Dedifferentiated amniotic fluid mesenchymal stem cell (primary cell): ENCODE measurements around the gene PPP2R3B.
A peak's percentile ranks its signal among the peaks of the same experiment; 100 is the strongest.
"Not testable (repeated sequence)": the region's sequence is repeated elsewhere in the genome, so short reads cannot be mapped to it uniquely, and the experiment has no call there.

ENCODE experiments used
- DNase-seq: peaks from one replicate; pipeline ENCODE4 v3.0.0-alpha.2; 2016; ENCODE audit errors: extremely low spot score

PPP2R3B gene

DNA sequence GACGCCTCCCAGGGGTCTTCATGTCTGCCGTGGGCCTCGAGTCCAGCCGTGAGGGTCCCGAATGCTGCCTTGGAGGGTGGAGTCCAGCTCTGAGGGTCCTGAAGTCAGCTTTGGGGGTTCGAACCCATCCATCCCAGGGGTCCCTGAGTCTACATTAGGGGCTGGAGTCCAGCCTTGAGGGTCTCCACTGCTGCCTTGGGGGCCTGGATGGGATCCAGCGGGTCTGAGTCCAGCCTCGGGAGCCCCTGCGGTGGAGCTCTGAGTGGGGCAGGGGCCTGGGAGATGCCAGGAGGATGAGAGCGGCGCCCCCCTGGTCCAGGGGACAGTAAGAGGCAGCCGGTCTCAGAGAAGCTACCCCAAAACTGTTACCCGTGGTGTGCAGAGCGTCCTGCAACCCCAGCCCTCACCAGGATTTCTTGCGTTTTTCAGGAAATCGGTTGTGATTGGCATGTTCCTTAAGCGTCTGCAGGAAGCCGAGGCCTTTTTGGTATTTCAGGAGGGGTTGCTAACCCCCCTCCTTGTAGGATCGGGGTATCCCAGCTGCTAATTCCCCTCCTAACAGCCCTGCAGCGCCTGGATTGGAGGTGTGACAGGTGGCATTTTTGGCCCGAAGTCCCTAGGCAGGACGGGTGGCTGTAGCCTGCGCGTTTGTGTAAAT lies 66.5 kb downstream of the PPP2R3B start:
- DNase-seq = no peak

DNA sequence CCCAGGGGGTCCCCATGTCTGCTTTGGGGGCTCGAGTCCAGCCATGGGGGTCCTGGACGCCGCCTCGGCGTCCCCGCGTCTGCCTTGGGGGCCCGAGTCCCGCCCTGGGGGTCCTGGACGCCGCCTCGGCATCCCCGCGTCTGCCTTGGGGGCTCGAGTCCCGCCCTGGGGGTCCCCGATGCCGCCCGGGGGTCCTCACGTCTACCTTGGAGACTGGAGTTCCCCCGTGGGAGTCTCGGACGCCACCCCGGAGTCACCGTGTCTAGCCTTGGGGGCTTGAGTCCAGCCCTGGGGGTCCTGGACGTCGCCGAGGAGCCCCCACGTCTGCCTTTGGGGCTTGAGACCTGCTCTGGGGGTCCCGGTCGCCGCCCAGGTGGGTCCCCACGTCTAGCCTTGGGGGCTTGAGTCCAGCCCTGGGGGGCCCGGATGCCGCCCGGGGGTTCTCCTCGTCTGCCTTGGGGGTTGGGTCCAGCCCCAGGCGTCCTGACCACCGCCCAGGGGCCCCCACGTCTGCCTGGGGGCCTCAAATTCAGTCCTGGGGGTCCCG lies 67.1 kb downstream of the PPP2R3B start:
- no peak for DNase-seq

DNA sequence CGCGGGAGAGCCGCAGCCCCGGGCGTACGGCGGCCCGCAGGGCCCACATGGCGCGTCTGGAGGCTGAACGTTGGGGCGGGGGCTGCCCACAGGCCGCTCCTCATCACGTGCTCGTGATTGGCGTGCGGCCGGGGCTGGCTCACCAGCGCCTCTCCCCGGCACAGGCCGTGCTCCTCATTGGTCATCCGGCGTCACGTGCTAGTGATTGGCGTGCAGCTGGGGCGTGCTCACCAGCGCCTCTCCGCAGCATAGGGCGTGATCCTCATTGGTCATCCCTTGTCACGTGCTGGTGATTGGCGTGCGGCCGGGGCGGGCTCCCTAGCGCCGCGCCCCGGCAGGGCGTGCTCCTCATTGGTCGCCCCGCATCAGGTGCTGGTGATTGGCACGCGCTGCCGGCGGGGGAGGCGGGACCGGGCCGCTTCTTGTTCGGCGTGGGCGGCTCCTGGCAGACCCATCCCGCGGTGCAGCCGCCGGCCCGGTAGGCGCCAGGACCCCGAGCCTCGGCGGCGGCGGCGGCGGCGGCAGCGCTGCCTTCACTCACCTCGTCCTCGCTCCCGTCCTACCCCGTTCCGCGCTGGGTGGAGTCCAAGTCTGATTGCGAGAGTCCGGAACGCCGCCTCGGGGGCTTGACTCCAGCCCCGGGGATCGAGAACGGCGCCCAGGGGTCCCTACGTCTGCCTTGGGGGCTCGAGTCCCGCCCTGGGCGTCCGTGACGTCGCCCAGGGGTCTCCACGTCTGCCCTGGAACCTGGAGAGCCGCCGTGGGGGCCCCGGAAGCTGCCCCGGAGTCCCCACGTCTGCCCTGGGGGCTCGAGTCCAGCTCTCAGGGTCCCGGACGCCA lies 67.7 kb downstream of the PPP2R3B start, which contains the start of gene GTPBP6:
TSS of gene GTPBP6 (minus strand) at position 58 of the 840 bp plus-strand sequence. CDS start at position 49, 9 bp downstream.
- DNase-seq = peak; percentile 99

- peak; percentile 100 for DNase-seq
These were observed 68.5 kb downstream of the PPP2R3B start for GRCh38 chrX:318068-318738.

DNA sequence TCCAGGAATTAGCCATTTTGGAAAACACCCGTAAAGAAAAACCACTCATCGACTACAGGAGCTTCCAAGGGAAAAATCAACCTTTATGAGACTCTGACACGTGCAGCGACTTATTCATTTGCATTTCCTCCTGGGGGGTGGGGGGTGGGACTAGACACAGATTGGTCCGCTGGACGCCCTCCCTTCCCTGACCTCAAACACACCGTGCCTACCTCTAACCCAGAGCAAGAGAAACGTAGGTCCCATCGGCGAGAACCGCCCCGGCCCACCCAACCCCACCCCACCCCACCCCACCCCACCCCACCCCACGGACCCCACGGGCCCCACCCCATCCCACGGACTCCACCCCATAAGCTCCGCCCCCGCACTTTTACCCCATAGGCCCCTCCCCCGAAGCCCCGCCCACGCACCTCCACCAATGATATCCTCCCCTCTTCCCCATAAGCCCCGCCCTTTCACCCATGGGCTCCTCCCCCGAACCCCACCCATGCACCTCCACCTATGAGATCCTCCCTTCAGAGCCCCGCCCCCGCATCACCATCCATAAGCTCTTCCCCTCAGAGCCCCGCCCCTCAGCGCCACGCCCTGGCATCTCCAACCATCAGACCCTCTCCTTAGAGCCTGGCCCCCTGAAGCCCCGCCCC lies 69.2 kb downstream of the PPP2R3B start:
- DNase-seq = no peak

DNA sequence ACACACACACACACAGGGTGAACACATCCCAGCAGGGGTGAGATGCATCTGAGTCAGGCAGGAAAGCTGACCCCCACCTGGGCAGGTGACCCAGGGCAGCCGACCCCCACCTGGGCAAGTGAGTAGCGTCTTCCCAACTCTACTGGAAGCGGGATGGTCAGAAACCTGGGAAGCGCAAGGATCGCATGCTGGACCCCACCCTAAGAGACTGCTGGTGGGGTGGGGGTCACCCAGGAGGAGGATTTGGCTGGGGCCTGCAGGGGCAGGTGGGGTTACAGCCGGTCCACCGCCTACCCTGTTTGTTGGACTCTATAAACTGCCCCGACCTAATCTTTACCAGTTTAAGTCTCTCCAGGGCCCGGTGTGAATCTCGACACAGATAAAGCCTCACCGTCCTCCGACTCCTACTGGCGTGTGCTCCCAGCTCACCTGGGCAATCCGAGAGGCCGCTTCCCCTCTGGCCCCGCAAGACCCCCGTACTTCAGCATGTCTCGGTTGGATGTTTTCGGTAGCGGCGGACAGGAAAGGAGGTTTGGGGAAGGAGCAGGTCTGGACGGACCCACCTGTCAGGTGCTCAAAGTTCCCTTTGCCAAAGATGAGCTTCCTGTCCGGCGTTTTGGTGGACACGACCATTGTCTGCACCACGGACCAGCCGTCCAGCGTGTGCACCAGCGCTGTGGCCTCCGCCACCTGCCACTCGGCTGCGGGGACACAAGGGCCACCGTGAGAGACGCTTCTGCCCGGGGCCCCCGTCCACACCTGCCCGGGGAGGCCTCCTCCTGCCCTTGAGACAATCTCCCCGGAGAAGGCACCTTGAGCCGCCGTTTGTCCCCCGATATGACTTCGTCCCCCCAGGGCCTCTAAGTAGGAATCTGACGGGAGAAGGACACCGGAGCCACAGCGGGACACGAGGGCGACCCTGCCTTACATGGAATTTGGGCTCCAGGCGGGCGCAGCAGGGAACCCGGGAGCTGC lies 70.1 kb downstream of the PPP2R3B start:
- DNase-seq = no peak

DNA sequence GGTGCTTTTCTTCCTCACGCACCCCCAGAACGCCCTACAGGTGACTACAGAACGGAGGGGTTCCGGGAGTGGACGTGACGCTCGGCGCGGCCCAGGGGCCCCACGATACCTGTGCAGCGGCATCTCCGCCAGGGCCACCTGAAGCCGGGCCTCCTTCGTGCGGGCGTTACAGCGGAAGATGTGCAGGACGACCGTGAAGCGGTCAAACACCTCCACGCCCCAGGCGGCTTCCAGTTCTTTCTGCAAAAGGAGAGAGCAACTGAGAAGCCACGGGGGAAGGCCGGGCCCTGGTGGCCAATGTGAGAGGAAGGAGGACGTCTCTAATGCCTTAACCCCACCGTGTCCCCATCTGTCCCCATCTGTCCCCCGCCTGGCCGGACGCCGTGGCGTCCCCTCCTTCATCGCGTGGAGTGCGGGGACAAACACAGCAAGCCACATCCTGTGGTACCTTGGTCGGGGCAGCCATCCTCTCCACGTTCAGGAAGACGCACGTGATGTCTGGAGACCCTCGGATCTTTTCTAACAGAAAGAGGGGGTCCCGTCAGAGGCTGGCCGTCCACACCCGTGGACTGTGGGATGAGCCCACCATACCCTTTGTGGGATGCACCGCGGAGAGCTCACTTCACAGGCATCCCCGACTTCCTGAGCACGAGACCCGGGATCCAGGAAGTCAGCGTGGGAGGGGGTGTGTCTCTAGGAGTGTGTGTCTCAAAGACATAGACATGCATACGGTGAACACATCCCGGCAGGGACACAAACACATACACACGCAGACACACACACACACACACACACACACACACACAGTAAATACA lies 71.7 kb downstream of the PPP2R3B start:
- DNase-seq = no peak

DNA sequence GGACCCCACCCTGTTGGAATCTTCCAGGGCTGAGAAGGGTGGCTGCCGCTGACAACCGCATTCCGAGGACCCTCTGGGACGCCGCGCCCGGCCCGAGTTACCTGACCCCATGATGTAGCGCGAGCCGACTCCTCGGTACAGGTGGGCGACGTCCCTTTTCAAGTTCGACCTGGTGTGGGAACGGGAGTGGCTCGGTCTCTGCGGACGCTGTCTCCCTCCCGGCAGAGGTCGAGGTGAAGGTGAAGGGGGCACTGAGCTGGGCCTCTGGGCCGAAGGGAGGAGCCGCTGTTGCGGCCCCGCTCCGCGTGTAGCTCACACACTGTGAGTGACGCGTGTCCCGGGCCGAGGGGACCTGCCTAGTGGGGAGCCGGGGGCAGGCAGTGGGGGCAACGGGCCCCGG lies 72.7 kb downstream of the PPP2R3B start:
- DNase-seq = no peak

GRCh38 chrX:313546-313945 lies 73.2 kb downstream of the PPP2R3B start:
- DNase-seq = no peak

DNA sequence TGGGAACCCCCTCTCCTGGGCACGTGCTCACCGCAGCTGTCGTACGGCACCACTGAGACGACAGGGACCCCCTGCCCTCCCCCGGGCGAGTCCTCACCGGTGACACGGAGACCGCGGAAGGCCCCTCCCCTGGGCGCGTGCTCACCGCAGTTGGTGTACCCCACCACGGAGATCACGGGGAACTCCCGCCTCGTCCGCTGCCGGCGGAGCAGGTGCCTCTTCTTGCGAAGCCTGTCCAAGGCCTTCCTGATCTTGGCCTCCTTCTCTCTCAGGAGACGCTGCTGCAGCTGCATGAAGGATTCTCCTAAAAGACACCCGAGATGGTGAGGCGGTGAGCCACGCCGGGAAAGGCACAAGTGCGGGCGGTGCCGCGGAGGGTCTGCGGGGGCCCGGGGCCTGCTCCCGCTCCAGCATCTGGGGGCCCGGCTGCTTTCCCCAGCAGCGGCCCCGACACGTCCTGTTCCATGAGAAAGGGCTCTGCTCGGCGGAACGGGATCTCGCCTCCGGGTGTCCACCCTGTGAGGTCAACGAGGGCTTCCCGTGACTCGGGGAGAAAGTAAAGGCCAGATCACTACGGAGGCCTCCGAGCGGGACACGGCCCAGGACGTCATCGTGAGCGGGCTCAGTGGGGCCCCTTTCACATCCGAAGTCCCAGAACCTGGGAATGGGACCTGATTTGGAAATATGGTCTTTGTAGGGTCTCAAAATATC lies 73.9 kb downstream of the PPP2R3B start:
- DNase-seq = no peak

- DNase-seq = no peak
These were observed 75.3 kb downstream of the PPP2R3B start for GRCh38 chrX:311156-312129.

- DNase-seq = no peak
These were observed 76.0 kb downstream of the PPP2R3B start for GRCh38 chrX:310621-311155.

DNA sequence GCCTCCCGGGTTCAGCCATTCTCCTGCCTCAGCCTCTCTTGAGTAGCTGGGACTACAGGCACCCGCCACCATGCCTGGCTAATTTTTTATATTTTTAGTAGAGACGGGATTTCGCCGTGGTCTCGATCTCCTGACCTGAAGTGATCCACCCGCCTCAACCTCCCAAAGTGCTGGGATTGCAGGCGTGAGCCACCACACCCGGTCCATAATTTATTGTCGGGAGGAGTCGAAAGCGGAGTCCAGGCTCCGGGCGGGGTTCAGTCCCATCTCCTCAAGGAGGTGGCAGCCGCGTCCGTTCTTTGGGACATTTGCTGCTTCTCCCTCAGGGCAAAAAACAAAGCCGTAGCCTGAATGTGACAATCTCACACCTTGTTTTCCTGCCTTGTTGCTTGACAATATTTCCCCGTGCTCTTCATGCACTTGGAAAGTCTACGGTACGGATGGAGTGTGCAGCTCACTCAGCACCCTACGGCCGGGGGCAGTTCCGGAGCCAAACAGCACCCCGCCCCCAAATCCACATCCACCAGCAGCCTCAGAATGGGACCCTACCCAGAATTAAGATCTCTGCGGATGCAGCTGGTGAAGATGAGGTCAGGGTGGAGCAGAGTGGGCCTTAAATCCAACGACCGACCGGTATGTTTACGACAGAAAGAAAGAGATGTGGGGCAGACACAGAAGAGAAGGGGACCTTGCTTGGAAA lies 77.7 kb downstream of the PPP2R3B start:
- DNase-seq = no peak

GRCh38 chrX:307261-308111 lies 79.2 kb downstream of the PPP2R3B start:
- DNase-seq = no peak

DNA sequence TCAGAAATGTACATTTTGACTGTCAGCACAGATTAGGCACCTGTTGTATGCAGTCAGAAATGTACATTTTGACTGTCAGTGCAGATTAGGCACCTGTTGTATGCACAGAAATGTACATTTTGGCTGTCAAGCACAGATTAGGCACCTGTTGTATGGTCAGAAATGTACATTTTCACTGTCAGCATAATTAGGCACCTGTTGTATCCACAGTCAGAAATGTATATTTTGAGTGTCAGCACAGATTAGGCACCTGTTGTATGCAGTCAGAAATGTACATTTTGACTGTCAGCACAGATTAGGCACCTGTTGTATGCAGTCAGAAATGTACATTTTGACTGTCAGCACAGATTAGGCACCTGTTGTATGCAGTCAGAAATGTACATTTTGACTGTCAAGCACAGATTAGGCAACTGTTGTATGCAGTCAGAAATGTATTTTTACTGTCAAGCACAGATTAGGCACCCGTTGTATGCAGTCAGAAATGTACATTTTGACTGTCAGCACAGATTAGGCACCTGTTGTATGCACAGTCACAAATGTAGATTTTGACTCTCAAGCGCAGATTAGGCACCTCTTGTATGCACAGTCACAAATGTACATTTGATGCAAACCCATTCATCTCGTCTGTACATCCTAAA lies 80.0 kb downstream of the PPP2R3B start:
- DNase-seq = not testable (repeated sequence)
